AG04450 (cell line): ENCODE data around the gene SP2. TPM values are rescaled to one million over a fixed set of nuclear protein-coding genes. Genes with fewer than 3 reads are reported as not detected.

Experiments used
- CTCF ChIA-PET: fragments of 300-600, 350-600 bp; formaldehyde crosslinking; extraction: SDS; loops from one replicate; lab custom pipeline; 2022; ENCODE audit warnings: antibody characterized with exemption, inconsistent platforms; lab: Charles Lee
- POLR2A ChIA-PET: fragments of 350-600 bp; formaldehyde crosslinking; extraction: SDS; loops from one replicate; lab custom pipeline; 2021; ENCODE audit warnings: antibody characterized with exemption, inconsistent platforms; lab: Yijun Ruan, JAX
- DNase-seq: peaks from one replicate; pipeline ENCODE4 v3.0.0-alpha.2; 2011; ENCODE audit warnings: low read depth, low spot score
- H3K27ac ChIP-seq: one replicate; pipeline ENCODE4 v1.5.1; 2012; ENCODE audit warnings: low read depth, low read length, control low read depth
- H3K27me3 ChIP-seq: one replicate; pipeline ENCODE4 v1.6.0; 2012; ENCODE audit warnings: low read length; ENCODE audit not compliant: control insufficient read depth, insufficient read depth
- H3K4me3 ChIP-seq: 2 replicates; pipeline ENCODE4 v1.5.1; 2011; ENCODE audit warnings: mild to moderate bottlenecking, low read depth, low read length, control low read depth
- H3K9me3 ChIP-seq: 2 replicates; pipeline ENCODE4 v1.5.1; 2012; ENCODE audit warnings: low read length; ENCODE audit not compliant: control insufficient read depth, insufficient read depth
- CTCF ChIP-seq: IDR thresholded peaks from 2 replicates; pipeline ENCODE4 v1.5.1; 2011; ENCODE audit warnings: low read depth, low read length, control low read depth, inconsistent platforms
- polyA plus RNA-seq: library from polyadenylated mRNA; depleted of rRNA; stranded (reverse); fragments of >200 nt; gene quantifications from 2 replicates; pipeline ENCODE4 v1.2.3, GENCODE V29; 2011

Gene SP2
- polyA plus RNA-seq, 1 experiment = 2.7 TPM

DNA sequence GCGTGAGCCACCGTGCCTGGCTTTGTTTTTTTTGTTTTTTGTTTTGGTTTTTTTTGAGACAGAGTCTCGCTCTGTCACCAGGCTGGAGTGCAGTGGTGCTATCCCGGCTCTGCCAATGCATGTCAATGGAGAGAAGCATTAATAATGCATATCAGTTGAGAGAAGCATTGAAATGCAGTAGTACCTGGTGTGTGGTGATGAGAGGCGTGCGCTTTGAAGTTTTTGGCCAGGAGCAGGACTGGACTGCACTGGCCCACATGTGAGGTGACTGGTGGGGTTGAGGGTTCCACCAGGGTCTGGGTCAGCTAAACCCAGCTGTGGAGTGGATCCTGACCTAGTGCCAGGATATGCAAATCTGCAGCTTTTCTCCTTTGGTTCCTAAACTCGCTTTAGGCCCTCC, 5.4 kb downstream of the SP2 start:
- ChIA-PET CTCF (interaction anchor here (1.5 to 2.2 kb wide), 2 partner anchors 45 to 48 kb away, joined by 5 to 6 read pairs; no protein-coding TSS in a partner anchor), POLR2A (no interaction called here)
- Histone ChIP-seq H3K27me3 (no peaks in the 10 kb centered on the region), H3K27ac (no peak overlapping the region), H3K9me3 (no peaks in the 10 kb centered on the region), H3K4me3 (no peak overlapping the region)
- TF ChIP-seq CTCF = no peak
- no peak for DNase-seq

GRCh38 chr17:47902039-47902744, 6.2 kb downstream of the SP2 start:
- Histone ChIP-seq H3K27ac (no peak overlapping the region), H3K4me3 (no peak overlapping the region), H3K9me3 (no peaks in the 10 kb centered on the region), H3K27me3 (no peaks in the 10 kb centered on the region)
- CTCF ChIA-PET = interaction anchor here (1.1 to 2.2 kb wide), 3 partner anchors 13 to 47 kb away, joined by 3 to 6 read pairs (median 5); no protein-coding TSS in a partner anchor
- DNase-seq = no peak
- POLR2A ChIA-PET = no interaction called here
- no peak for TF ChIP-seq CTCF

GRCh38 chr17:47905221-47905733, 9.2 kb downstream of the SP2 start:
- CTCF ChIA-PET = interaction anchor here (0.6 to 1.6 kb wide), 3 partner anchors 15 to 64 kb away, joined by 3 to 7 read pairs (median 4); partner anchors contain the start of gene SCRN2
- Histone ChIP-seq H3K4me3 (no peak overlapping the region), H3K9me3 (no peaks in the 10 kb centered on the region), H3K27ac (peak overlapping the region; percentile 68), H3K27me3 (no peaks in the 10 kb centered on the region)
- POLR2A ChIA-PET = interaction anchor here (0.7 to 1.9 kb wide), 3 partner anchors 10 to 65 kb away, joined by 3 to 9 read pairs (median 3); partner anchors contain the start of genes CDK5RAP3 and SP2
- TF ChIP-seq CTCF = no peak
- DNase-seq = peak; percentile 46

DNA sequence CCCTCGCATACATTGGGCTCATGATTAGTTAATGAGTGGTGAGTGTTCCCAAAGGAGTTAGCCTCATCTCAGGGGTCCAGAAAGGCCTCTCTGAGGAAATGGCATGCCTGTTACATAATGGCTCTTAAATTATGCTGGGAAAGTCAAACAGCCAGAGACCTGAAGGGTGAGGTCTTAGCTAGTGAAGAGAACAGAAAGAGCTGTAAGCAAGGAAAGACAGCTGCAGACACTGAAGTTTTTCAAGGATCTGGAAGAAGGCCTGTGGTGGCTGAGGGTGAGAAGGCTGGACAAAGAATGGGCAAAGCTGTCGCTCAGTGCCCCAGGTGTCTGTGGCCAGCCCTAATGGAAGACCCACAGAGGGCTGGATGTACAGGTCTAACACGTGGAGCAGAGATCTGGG, 10.4 kb downstream of the SP2 start:
- POLR2A ChIA-PET = no interaction called here
- no peak for DNase-seq
- CTCF ChIA-PET = no interaction called here

More for the DNA sequence above, 10.4 kb downstream of the SP2 start:
- no peak for TF ChIP-seq CTCF
- Histone ChIP-seq H3K27ac (no peak overlapping the region), H3K4me3 (no peak overlapping the region), H3K9me3 (no peaks in the 10 kb centered on the region), H3K27me3 (no peaks in the 10 kb centered on the region)
